WTC11 (cell line): ENCODE results near the gene DHRS2. TPM values are rescaled to one million over a fixed set of nuclear protein-coding genes. Genes with fewer than 3 reads are reported as not detected.

ENCODE experiments used
- ATAC-seq: fragments of 200-7000 bp; cut with Tn5 transposase; 2 replicates; pipeline ENCODE4 v1.10.0; 2021; ENCODE audit warnings: mild to moderate bottlenecking, moderate library complexity
- CTCF ChIA-PET: fragments of 300-600 bp; sonication (Branson Sonifier 250); formaldehyde crosslinking; loops from one replicate; lab custom pipeline; 2021; ENCODE audit warnings: antibody characterized with exemption; lab: Charles Lee
- POLR2A ChIA-PET: fragments of 350-600 bp; sonication (Branson Sonifier 250); formaldehyde crosslinking; loops from one replicate; lab custom pipeline; 2021; ENCODE audit warnings: antibody characterized with exemption; lab: Charles Lee
- DNase-seq: peaks from one replicate; pipeline ENCODE4 v3.0.0; 2021; ENCODE audit warnings: low spot score
- H3K27ac Mint-ChIP-seq: 2 replicates; pipeline ENCODE4 v1.8.0; 2021; ENCODE audit warnings: mixed read lengths
- H3K27me3 Mint-ChIP-seq: 2 replicates; pipeline ENCODE4 v1.8.0; 2021; ENCODE audit warnings: low read depth, mild to moderate bottlenecking, moderate library complexity, mixed read lengths
- H3K36me3 Mint-ChIP-seq: 2 replicates; pipeline ENCODE4 v1.8.0; 2021; ENCODE audit warnings: mixed read lengths
- H3K4me1 Mint-ChIP-seq: 2 replicates; pipeline ENCODE4 v1.8.0; 2022; ENCODE audit warnings: mixed read lengths
- H3K4me3 Mint-ChIP-seq: 2 replicates; pipeline ENCODE4 v1.8.0; 2021; ENCODE audit warnings: mild to moderate bottlenecking, moderate library complexity, mixed read lengths
- H3K9me3 Mint-ChIP-seq: 2 replicates; pipeline ENCODE4 v1.8.0; 2021; ENCODE audit warnings: mixed read lengths
- AFF4 ChIP-seq: sonication (generic); formaldehyde crosslinking; IDR thresholded peaks from 2 replicates; pipeline ENCODE4 v1.8.1; 2023; ENCODE audit warnings: mild to moderate bottlenecking, missing genetic modification reagents, borderline replicate concordance
- ATF1 ChIP-seq: sonication (generic); formaldehyde crosslinking; IDR thresholded peaks from 2 replicates; pipeline ENCODE4 v1.8.1; 2023; ENCODE audit warnings: mild to moderate bottlenecking, moderate library complexity, missing genetic modification reagents
- ESRRA ChIP-seq: sonication (generic); formaldehyde crosslinking; IDR thresholded peaks from 2 replicates; pipeline ENCODE4 v1.8.1; 2022; ENCODE audit warnings: mild to moderate bottlenecking, missing genetic modification reagents, borderline replicate concordance
- FOXK1 ChIP-seq: sonication (generic); formaldehyde crosslinking; IDR thresholded peaks from 2 replicates; pipeline ENCODE4 v1.8.0; 2022; ENCODE audit warnings: mild to moderate bottlenecking, moderate library complexity, missing genetic modification reagents
- FOXP1 ChIP-seq: sonication (generic); formaldehyde crosslinking; IDR thresholded peaks from 2 replicates; pipeline ENCODE4 v1.8.0; 2022; ENCODE audit warnings: missing genetic modification reagents, mild to moderate bottlenecking, moderate library complexity, borderline replicate concordance
- GABPB1 ChIP-seq: sonication (generic); formaldehyde crosslinking; IDR thresholded peaks from 2 replicates; pipeline ENCODE4 v1.8.1; 2023; ENCODE audit warnings: mild to moderate bottlenecking, missing genetic modification reagents
- GRHL2 ChIP-seq: fragments of 250-450 bp; sonication (Bioruptor Pico); IDR thresholded peaks from 2 replicates; pipeline ENCODE4 v1.8.0; 2022; ENCODE audit warnings: mild to moderate bottlenecking, moderate library complexity; ENCODE audit not compliant: insufficient replicate concordance, severe bottlenecking
- GTF2I ChIP-seq: fragments of 250-450 bp; sonication (Bioruptor Pico); conservative IDR thresholded peaks from 2 replicates; pipeline ENCODE4 v1.4.0; 2021; ENCODE audit warnings: mild to moderate bottlenecking
- MLX ChIP-seq: sonication (generic); formaldehyde crosslinking; IDR thresholded peaks from 2 replicates; pipeline ENCODE4 v1.8.1; 2023; ENCODE audit warnings: mild to moderate bottlenecking, missing genetic modification reagents, moderate library complexity
- NR1H2 ChIP-seq: sonication (generic); formaldehyde crosslinking; IDR thresholded peaks from 2 replicates; pipeline ENCODE4 v1.9.0; 2021; ENCODE audit warnings: mild to moderate bottlenecking, moderate library complexity, missing genetic modification reagents
- NR3C1 ChIP-seq: sonication (generic); formaldehyde crosslinking; conservative IDR thresholded peaks from 2 replicates; pipeline ENCODE4 v1.8.1; 2023; ENCODE audit warnings: low read depth, mild to moderate bottlenecking, missing genetic modification reagents
- PRRX2 ChIP-seq: fragments of 250-450 bp; sonication (Bioruptor Pico); IDR thresholded peaks from 2 replicates; pipeline ENCODE4 v1.8.0; 2021; ENCODE audit warnings: mild to moderate bottlenecking
- SP1 ChIP-seq: sonication (generic); formaldehyde crosslinking; conservative IDR thresholded peaks from 2 replicates; pipeline ENCODE4 v1.8.1; 2022; ENCODE audit warnings: missing genetic modification reagents
- TCF7 ChIP-seq: sonication (generic); formaldehyde crosslinking; IDR thresholded peaks from 2 replicates; pipeline ENCODE4 v1.8.0; 2022; ENCODE audit warnings: mild to moderate bottlenecking, low read depth, missing genetic modification reagents, moderate library complexity
- TEAD4 ChIP-seq: sonication (generic); formaldehyde crosslinking; IDR thresholded peaks from 2 replicates; pipeline ENCODE4 v1.8.0; 2022; ENCODE audit warnings: mild to moderate bottlenecking, missing genetic modification reagents
- USF1 ChIP-seq: sonication (generic); formaldehyde crosslinking; IDR thresholded peaks from 2 replicates; pipeline ENCODE4 v1.8.0; 2022; ENCODE audit warnings: mild to moderate bottlenecking, missing genetic modification reagents
- ZBTB21 ChIP-seq: sonication (generic); formaldehyde crosslinking; IDR thresholded peaks from 2 replicates; pipeline ENCODE4 v1.8.1; 2023; ENCODE audit warnings: mild to moderate bottlenecking, missing genetic modification reagents, borderline replicate concordance
- ZNF396 ChIP-seq: fragments of 250-450 bp; sonication (Bioruptor Pico); IDR thresholded peaks from 2 replicates; pipeline ENCODE4 v1.8.0; 2021; ENCODE audit warnings: mild to moderate bottlenecking, moderate library complexity, borderline replicate concordance
- total RNA-seq: library from RNA; stranded (reverse); gene quantifications from 3 replicates; pipeline ENCODE4 v1.2.3, GENCODE V29; 2021
- TF ChIP-seq, protein P1 (sequence below): fragments of 250-450 bp; sonication (Bioruptor Pico); IDR thresholded peaks from 2 replicates; pipeline ENCODE4 v2.1.2; 2022; ENCODE audit warnings: mild to moderate bottlenecking, moderate library complexity

Gene DHRS2
- total RNA-seq, 1 experiment from 2014 or later: 4.5 TPM

- DNase-seq (no peak), ATAC-seq (no peak)
- ChIA-PET POLR2A (no interaction called here), CTCF (interaction anchor here (1.5 kb wide), 1 partner anchor 30 kb away, joined by 7 read pairs; no protein-coding TSS in a partner anchor)
- Mint-ChIP-seq H3K4me1 (no peaks in the 10 kb centered on the region), H3K36me3 (no peaks in the 10 kb centered on the region), H3K27ac (no peak overlapping the region), H3K4me3 (no peak overlapping the region), H3K27me3 (peaks cover 13% of the 10 kb centered on the region), H3K9me3 (0 out of 2 replicates have a peak, but pooled peaks cover 3% of the 10 kb centered on the region)
- TF ChIP-seq GABPB1 (CRISPR knock-in tag) (peak; percentile 56; the same call in 1 of the 2 replicates), USF1 (CRISPR knock-in tag) (no peak)
Measured at GRCh38 chr14:23602181-23603095, 33.7 kb upstream of the DHRS2 start.

DNA sequence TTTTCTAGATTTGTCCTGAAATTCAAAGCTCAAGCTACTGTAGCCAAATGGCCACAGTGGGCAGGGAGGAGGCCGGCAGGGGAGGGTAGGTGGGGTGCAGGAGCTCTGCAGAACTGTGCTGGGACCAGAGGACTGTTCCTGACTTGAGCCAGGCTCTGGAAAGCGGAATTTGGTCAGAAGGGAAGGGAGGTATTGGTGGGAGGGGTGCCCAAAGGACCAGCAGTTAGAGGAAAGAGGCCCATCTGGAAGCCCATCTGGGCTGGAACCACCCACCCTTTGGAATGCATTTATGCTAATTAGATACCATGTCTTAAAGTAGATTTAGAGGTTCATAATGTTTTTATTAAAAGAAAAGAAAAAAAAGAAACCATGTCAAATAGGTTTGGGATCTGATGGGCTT is 33.1 kb upstream of the DHRS2 start:
- ChIA-PET CTCF (interaction anchor here (1.5 kb wide), 1 partner anchor 29 kb away, joined by 7 read pairs; no protein-coding TSS in a partner anchor), POLR2A (no interaction called here)

More for the DNA sequence above, 33.1 kb upstream of the DHRS2 start:
- ATAC-seq: no peak
- 0 out of 2 replicates have a peak, but pooled peaks cover 3% of the 10 kb centered on the region for H3K9me3 Mint-ChIP-seq
- TF ChIP-seq ESRRA: no peak
- TF ChIP-seq NR1H2 (CRISPR knock-in tag): no peak
- no peak for TF ChIP-seq TEAD4
- no peak for TF ChIP-seq NR3C1 (CRISPR knock-in tag)
- no peak for TF ChIP-seq GRHL2 (CRISPR knock-in tag)
- no peak for TF ChIP-seq MLX (CRISPR knock-in tag)
- no peak for TF ChIP-seq AFF4 (CRISPR knock-in tag)
- TF ChIP-seq, protein P1, sequence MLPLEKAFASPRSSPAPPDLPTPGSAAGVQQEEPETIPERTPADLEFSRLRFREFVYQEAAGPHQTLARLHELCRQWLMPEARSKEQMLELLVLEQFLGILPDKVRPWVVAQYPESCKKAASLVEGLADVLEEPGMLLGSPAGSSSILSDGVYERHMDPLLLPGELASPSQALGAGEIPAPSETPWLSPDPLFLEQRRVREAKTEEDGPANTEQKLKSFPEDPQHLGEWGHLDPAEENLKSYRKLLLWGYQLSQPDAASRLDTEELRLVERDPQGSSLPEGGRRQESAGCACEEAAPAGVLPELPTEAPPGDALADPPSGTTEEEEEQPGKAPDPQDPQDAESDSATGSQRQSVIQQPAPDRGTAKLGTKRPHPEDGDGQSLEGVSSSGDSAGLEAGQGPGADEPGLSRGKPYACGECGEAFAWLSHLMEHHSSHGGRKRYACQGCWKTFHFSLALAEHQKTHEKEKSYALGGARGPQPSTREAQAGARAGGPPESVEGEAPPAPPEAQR (CRISPR knock-in tag): no peak
- no peak for TF ChIP-seq FOXK1
- TF ChIP-seq FOXP1 (CRISPR knock-in tag): no peak
- no peak for TF ChIP-seq GTF2I (CRISPR knock-in tag)
- TF ChIP-seq SP1 (CRISPR knock-in tag): no peak
- TF ChIP-seq TCF7: no peak
- no peak for TF ChIP-seq ATF1 (CRISPR knock-in tag)
- no peak for TF ChIP-seq PRRX2 (CRISPR knock-in tag)
- no peak for TF ChIP-seq ZBTB21 (CRISPR knock-in tag)
- no peak for TF ChIP-seq ZNF396
- TF ChIP-seq, all 79 proteins: peak for 0
- Mint-ChIP-seq H3K4me1 (no peaks in the 10 kb centered on the region), H3K4me3 (no peak overlapping the region), H3K36me3 (no peaks in the 10 kb centered on the region), H3K27me3 (peaks cover 14% of the 10 kb centered on the region), H3K27ac (no peak overlapping the region)
- no peak for DNase-seq
